HepG2 (cell line): ENCODE data around the gene HSF2BP. TPM values are rescaled to one million over a fixed set of nuclear protein-coding genes. Genes with fewer than 3 reads are reported as not detected.

Experiments used
- ATF4 ChIP-seq, 2 experiments: fragments of 450-650 bp in 1 of 2; sonication (generic) in 1 of 2; formaldehyde crosslinking; IDR thresholded peaks; 2 replicates each; pipeline versions ENCODE4 v1.5.0 to v1.8.0; 2020 to 2022; ENCODE audit warnings: mild to moderate bottlenecking in 1 of 2, missing genetic modification reagents in 1 of 2
- CC2D1A ChIP-seq: sonication (generic); formaldehyde crosslinking; IDR thresholded peaks from 2 replicates; pipeline ENCODE4 v1.8.1; 2023; ENCODE audit warnings: mild to moderate bottlenecking, missing genetic modification reagents
- EED ChIP-seq: sonication (generic); formaldehyde crosslinking; IDR thresholded peaks from 2 replicates; pipeline ENCODE4 v1.5.0; 2020; ENCODE audit warnings: mild to moderate bottlenecking, missing genetic modification reagents
- FOXM1 ChIP-seq: sonication (generic); formaldehyde crosslinking; IDR thresholded peaks from 2 replicates; pipeline ENCODE4 v1.5.0; 2020; ENCODE audit warnings: missing genetic modification reagents
- GLMP ChIP-seq: sonication (generic); formaldehyde crosslinking; IDR thresholded peaks from 2 replicates; pipeline ENCODE4 v1.9.0; 2021; ENCODE audit warnings: missing genetic modification reagents, mild to moderate bottlenecking, borderline replicate concordance
- HNRNPL ChIP-seq: fragments of 200-400 bp; formaldehyde crosslinking; IDR thresholded peaks from 2 replicates; pipeline ENCODE4 v1.6.1; 2017; ENCODE audit warnings: mild to moderate bottlenecking, low read depth, low read length
- HNRNPLL ChIP-seq: fragments of 200-400 bp; formaldehyde crosslinking; IDR thresholded peaks from 2 replicates; pipeline ENCODE4 v1.6.1; 2017; ENCODE audit warnings: mild to moderate bottlenecking, low read depth, low read length; ENCODE audit not compliant: poor library complexity, severe bottlenecking
- MZF1 ChIP-seq: sonication (generic); formaldehyde crosslinking; IDR thresholded peaks from 2 replicates; pipeline ENCODE4 v1.8.1; 2023; ENCODE audit warnings: mild to moderate bottlenecking, missing genetic modification reagents, borderline replicate concordance
- SNAI1 ChIP-seq: sonication (generic); formaldehyde crosslinking; IDR thresholded peaks from 2 replicates; pipeline ENCODE4 v1.5.0; 2020; ENCODE audit warnings: mild to moderate bottlenecking, missing genetic modification reagents, borderline replicate concordance
- SOX5 ChIP-seq: IDR thresholded peaks from 2 replicates; pipeline ENCODE4 v1.6.1; 2016; ENCODE audit warnings: borderline replicate concordance
- SRSF1 ChIP-seq: fragments of 200-400 bp; formaldehyde crosslinking; optimal IDR thresholded peaks from 2 replicates; pipeline ENCODE3; 2017; ENCODE audit warnings: mild to moderate bottlenecking, low read depth, low read length, moderate library complexity
- ZFP90 ChIP-seq: sonication (generic); formaldehyde crosslinking; IDR thresholded peaks from 2 replicates; pipeline ENCODE4 v1.8.0; 2022; ENCODE audit warnings: missing genetic modification reagents, mild to moderate bottlenecking, inconsistent platforms, borderline replicate concordance
- ZNF33A ChIP-seq: sonication (generic); formaldehyde crosslinking; IDR thresholded peaks from 2 replicates; pipeline ENCODE4 v1.5.1; 2020; ENCODE audit warnings: missing genetic modification reagents, mild to moderate bottlenecking, moderate library complexity, borderline replicate concordance
- ZNF879 ChIP-seq: sonication (generic); formaldehyde crosslinking; IDR thresholded peaks from 2 replicates; pipeline ENCODE4 v1.8.1; 2023; ENCODE audit warnings: missing genetic modification reagents
- ZSCAN20 ChIP-seq: sonication (generic); formaldehyde crosslinking; IDR thresholded peaks from 2 replicates; pipeline ENCODE4 v1.4.0; 2020; ENCODE audit warnings: missing genetic modification reagents, mild to moderate bottlenecking, borderline replicate concordance
- polyA plus RNA-seq, 8 experiments: library from polyadenylated mRNA; depleted of rRNA in 3 of 8; stranded (reverse) in 7 of 8; unstranded in 1 of 8; fragments of >200 nt; fragmentation: Illumina TruSeq in 4 of 8; extraction: Trizol in 4 of 8; gene quantifications; 2 replicates each; pipeline versions ENCODE4 v1.2.1 to v1.2.3, GENCODE V29; 2011 to 2016; ENCODE audit warnings: low read depth in 4 of 8, missing spikeins in 1 of 8, mixed read lengths in 1 of 8; ENCODE audit not compliant: insufficient read depth in 1 of 8
- total RNA-seq, 5 experiments: library from RNA; depleted of rRNA; stranded (reverse); fragments of >200 nt; fragmentation: Illumina TruSeq; extraction: Trizol; gene quantifications; 2 replicates each; pipeline ENCODE4 v1.2.3, GENCODE V29; 2016; ENCODE audit warnings: low read depth in 1 of 5

The HSF2BP gene
- total and polyA plus RNA-seq, 2 of the 13 experiments (the other 11 are each of a cell fraction or from before 2014, with no cell fraction given), result 0.67 to 2.2 TPM

GRCh38 chr21:43635436-43635835 lies 23.9 kb downstream of the HSF2BP start (continued):
- no peak for TF ChIP-seq CC2D1A (CRISPR knock-in tag)
- no peak for TF ChIP-seq GLMP
- no peak for TF ChIP-seq ZNF879 (CRISPR knock-in tag)
- no peak for TF ChIP-seq HNRNPL
- TF ChIP-seq SNAI1 (CRISPR knock-in tag), result no peak
- no peak for TF ChIP-seq ZNF33A
- TF ChIP-seq SRSF1, result no peak
- TF ChIP-seq ATF4 (CRISPR knock-in tag; IDR thresholded peaks at IDR 0.05), result no peak
- TF ChIP-seq HNRNPLL, result no peak
- no peak for TF ChIP-seq FOXM1 (CRISPR knock-in tag)
- no peak for TF ChIP-seq SOX5 (CRISPR knock-in tag)
- TF ChIP-seq ZSCAN20 (CRISPR knock-in tag), result no peak
- no peak for TF ChIP-seq MZF1
- TF ChIP-seq ZFP90 (CRISPR knock-in tag), result no peak
- no peak for TF ChIP-seq EED
